NCI-H526 treated with DMSO at 0.1 percent for 48 hours (cell line): ENCODE results near the gene GJD3.

Experiments used
- DNase-seq: peaks from one replicate; lab custom pipeline; 2025; lab: John Stamatoyannopoulos, UW

Gene GJD3

DNA sequence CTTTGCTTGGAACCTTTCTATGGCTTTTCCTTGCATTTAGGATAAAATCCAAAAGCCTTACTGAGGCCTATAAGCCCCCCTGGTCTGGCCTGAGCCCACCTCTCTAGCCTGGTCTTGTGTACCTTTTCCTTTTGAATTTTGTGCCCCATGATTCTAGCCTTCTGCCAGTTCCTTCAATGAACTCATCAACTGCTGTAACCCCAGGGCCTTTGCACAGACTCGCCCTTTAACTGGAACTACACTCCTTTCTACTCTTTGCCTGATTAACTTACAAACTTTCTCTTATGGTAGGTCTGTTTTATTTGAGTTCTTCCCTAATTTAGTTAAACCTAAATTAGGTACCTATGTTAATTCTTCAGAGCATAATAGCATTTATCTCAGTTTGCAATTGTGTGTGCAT, 24.2 kb downstream of the GJD3 start:
- no peak for DNase-seq

DNA sequence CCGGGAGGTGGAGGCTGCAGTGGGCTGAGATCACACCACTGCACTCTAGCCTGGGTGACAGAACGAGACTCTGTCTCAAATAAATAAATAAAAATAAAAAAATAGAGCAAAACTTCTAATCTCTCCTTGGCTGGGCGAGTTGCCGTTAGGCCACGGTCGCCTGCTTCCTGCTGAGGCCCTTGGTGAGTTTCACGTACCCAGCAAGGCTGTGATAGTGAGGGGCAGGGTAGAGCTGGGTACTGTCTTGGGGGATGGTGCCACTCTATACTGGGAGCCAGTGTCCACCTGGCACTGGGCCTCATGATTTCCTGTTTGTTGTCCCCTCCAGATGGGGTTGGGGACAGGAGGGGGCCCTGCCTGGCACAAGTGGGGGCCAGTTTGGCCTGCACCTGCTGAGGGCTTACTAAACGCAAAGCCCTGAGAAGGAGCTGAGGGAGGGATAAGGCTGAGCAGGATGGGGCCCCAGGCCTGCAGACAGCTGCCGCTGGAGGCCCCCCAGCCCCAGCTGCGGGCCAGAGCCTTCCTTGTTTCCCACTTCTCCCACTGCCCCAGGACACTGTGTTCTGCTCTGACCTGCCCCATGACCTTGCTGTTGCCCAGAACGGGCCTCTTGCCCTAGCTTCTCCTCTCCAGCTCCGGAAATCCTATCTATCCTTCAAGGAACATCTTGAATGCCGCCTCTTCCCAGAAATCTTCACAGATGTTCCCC, 25.4 kb downstream of the GJD3 start:
- no peak for DNase-seq

DNA sequence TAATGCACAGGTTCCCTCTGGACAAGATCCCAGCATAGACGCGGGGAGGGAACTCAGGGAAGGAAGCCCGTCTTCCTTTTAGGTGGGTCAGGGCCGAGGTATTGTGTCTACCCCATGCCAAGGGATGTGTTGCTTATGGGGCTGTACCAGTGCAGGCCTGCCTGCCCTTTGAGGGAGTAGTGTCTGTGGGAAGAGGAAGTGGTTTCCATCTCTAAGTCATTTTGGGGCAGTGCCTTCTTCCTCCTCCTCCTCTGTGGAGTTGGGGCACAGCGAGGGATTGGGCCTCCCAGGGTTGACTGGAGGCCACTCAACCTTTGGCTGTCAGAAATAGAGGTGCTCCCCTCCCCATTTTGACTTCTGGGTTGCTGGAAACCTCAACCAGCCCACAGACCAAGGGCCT, 26.5 kb downstream of the GJD3 start:
- no peak for DNase-seq

DNA sequence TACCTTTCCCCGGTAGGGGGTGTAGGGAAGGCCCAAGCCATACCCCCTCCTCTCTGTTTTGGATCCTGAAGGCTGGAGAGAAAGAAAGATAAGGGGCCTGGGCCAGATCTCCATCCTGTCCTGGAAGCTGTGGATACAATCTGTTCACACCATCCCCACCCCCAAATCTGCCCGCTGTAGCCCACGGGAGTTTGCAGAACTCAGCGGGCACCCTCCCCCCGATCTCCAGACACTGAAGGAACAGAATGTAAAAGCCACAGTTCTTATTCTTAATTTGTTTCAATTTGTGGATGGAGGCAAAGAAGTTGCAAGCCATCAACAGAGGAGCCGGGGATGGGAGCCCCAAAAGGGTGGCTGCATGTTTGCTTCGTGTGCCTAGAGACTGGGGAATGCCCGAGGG, 27.2 kb downstream of the GJD3 start:
- DNase-seq = no peak

DNA sequence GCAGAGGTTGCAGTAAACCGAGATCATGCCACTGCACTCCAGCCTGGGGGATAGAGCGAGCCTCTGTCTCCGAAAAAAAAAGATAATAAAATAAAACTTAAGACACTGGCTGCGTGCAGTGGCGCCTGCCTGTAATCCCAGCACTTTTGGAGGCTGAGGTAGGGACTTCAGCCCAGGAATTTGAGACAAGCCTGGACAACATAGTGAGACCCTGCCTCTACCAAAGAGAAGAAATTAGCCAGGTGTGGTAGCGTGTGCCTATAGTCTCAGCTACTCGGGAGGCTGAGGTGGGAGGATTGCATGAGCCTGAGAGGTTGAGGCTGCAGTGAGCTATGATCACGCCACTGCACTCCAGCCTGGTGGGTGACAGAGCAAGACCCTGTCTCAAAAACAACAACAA, 28.9 kb downstream of the GJD3 start:
- no peak for DNase-seq

DNA sequence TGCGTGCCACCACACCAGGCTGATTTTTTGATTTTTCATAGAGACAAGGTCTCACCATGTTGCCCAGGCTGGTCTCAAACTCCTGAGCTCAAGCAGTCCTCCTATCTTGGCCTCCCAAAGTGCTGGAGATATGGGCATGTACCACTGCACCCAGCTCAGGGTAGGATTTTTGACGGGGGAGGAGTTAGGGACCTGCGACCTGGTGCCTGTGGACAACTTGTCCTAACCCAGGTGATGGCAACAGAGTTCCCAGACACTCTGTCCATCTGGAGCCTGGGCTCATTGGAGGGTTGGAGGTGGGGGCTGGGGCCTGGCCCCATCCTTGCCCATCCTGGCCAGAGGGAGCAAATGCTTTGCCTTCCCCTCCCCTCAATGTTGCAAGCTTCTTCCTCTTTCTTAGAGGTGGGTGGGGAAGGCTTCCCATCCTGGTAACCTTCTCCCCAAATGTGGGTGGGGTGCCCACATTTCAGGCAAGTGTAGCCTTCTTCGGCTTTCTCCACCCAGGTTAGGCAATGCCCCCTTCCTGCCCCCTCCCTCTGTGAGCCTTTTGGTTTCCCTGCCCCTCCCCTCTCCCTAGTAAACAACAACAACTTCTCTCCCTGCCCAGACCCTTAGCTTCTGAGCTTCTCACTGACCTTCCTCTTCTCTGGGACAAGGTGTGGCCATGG, 30.6 kb downstream of the GJD3 start:
- no peak for DNase-seq

DNA sequence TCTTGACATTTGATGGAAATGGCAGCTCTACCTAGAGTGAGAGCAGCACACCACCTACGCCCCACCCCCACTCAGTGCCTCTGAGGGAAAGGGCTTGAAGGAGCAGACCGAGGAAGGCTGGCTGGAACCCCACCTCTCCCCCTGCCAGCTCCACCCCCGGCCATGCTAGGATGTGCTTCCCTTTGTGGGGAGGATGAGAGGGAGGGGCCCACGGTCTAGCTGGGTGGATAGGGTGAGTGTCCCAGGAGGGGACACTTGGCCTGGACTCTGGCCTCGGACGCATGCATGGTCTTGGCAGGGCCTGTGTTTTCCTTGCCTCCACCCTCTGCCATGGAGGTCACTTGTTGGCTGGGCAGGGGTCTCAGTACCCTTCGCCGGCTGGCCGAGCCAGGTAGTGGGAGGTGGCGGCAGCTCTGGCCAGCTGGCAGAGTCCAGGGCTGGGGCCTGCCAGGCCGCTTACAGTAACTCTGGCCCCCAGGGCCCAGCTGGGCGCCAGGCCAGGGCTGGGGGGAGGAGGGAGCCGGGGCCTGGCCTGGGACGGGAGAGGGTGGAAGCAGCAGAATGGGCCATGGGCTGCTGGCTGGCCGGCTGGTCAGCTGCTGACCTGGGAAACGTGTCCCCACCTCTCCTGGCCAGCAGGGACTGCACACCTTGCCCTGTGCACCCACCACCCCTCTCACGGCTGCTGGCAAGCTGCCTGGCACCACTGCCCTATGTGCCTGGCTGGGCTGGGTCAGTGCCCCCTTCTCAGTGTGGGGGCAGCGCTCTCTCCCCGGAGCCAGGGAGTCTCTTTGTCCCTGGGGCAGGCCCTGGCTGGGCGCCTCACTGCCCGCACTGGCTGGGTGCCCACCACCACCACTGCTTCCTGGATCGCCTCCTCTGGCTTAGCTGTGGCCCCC, 32.5 kb downstream of the GJD3 start:
- no peak for DNase-seq

DNA sequence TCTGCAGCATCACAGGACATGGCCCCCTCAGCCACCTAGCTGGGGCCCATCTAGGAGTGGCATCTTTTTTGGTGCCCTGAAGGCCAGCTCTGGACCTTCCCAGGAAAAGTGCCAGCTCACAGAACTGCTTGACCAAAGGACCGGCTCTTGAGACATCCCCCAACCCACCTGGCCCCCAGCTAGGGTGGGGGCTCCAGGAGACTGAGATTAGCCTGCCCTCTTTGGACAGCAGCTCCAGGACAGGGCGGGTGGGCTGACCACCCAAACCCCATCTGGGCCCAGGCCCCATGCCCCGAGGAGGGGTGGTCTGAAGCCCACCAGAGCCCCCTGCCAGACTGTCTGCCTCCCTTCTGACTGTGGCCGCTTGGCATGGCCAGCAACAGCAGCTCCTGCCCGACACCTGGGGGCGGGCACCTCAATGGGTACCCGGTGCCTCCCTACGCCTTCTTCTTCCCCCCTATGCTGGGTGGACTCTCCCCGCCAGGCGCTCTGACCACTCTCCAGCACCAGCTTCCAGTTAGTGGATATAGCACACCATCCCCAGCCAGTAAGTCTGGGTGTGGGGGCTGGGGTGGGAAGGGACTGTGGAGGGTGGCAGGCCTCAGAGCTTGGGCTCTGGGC, 33.6 kb downstream of the GJD3 start:
- no peak for DNase-seq

DNA sequence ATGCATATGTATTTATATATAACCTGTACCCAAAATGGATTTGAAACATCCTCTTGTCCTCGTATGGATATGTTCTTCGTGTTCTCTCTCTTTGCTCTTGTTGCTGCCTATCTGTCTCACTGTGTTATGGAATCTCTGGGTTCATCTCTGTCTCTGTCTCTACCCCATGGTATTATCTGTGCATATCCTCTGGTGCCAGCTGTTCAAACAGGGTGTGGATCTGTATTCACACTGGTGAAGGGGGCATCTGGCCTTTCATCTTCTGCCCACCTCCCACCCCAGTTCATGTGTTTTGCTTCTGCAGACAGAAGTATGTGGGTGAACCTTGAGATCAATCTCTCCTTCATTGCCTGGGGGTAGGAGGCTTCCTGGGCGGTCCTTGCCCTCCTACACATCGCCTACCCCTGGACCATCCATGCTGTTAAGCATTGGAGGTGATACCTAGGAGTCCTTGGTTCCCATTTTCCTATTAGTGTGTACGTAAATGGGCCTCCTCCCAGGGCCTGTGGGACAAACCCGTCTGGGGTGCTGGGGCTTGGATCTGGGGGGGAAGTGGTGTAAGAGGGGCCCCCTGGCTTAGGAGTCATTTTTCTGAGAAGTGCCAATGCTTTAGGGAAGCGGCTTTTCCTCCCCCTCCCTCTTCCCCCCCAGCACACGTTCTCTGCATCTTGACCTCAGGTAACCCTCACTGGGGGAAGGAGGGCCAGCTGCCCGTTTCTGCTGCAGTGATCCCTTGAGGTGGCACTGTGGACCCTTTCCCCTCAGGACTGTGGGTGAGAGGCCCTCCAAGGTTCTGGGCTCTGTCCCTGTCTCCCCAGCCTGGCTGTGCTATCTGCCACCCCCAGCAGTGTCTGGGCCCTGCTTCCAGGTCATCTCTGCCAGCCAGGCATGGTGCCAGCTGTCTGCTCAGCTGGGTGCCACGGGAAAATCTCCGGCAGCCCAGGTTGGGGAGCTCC, 34.4 kb downstream of the GJD3 start:
- DNase-seq = no peak

DNA sequence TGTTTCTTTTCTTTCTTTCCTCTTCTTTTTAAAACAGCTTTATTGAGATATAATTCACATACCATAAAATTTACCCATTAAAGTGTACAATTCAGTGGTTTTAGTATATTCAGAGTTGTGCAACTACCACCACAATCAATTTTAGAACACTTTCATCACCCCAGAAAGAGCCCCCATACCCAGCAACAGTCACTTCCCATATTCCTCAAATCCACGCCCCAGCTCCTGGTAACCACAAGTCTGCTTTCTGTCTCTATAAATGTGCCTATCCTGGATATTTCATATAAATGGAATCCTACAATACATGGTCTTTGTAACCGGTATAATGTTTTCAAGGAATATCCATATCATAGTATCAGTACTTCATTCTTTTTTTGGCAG, 36.2 kb downstream of the GJD3 start:
- DNase-seq = no peak

DNA sequence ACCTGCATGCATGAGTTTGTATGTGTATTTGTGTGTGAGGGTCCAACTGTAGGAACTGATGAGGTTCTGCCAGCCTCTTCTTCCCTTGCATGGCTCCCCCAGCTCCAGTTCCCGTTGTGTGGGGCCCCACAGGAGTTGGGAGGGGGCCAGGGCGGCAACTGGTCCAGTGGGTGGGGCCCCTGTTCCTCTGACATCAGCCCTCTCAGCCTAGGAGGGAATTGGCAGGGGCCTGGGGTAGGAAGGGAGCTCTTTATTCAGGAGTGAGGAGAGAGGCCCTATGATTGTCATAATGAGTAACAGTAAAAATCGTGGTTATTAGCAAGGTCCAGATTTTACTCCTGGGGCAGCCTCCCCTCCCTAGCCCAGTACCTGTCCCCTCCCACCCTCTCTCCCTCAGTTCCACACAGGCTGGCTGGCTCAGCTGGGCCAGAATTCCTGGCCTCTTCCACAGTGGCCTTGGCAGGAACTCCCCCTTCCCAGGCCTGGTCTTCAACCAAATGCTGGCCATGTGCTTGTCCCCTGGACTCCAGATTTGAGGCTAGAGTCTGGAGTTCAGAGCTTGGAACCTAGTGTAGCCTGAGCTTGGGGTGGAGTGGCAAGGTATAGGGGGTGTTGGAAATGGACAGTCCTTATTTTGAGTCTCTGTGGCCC, 36.7 kb downstream of the GJD3 start:
- DNase-seq = no peak

DNA sequence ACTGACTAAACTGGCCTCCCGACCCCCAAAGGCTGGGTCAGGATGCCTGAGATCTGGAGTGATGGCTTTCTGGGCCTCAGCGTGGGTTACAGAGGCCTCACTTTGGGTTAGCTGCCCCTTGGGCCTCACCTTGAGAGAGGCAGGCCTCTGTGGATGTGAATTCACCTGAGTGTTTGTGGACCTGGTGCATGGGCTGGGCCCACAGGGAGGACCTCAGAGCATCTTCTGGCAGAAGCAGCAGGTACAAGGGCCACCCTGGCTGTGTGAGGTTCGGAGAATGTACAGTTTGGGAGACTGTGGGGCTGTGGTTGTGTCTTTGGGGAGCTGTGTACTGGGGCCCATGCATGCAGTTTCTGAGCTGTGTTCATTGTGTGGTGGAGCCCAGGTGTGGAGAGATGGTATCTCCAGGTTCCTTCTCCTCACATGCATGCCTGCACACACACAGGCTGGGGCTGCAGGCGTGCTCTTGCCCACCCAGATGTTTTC, 37.2 kb downstream of the GJD3 start:
- DNase-seq = no peak

DNA sequence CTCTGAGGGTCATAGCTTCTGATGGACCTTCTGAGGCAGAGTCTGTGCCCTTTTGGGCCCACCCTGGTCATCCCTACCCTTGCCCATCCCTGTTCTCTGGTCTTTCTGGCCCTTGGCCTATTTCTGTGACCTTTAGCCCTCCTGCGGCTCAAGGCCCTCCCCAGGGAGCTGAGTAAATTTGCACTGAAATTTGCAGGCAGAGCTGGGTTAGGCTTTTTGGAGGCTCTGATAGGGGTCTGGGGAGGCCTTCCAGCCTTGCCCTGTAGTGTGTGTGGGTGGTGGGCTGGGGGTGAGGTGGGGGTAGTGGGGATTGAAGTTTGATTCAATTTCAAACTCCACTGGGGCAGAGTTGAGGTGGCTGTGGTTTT, 37.7 kb downstream of the GJD3 start:
- no peak for DNase-seq

DNA sequence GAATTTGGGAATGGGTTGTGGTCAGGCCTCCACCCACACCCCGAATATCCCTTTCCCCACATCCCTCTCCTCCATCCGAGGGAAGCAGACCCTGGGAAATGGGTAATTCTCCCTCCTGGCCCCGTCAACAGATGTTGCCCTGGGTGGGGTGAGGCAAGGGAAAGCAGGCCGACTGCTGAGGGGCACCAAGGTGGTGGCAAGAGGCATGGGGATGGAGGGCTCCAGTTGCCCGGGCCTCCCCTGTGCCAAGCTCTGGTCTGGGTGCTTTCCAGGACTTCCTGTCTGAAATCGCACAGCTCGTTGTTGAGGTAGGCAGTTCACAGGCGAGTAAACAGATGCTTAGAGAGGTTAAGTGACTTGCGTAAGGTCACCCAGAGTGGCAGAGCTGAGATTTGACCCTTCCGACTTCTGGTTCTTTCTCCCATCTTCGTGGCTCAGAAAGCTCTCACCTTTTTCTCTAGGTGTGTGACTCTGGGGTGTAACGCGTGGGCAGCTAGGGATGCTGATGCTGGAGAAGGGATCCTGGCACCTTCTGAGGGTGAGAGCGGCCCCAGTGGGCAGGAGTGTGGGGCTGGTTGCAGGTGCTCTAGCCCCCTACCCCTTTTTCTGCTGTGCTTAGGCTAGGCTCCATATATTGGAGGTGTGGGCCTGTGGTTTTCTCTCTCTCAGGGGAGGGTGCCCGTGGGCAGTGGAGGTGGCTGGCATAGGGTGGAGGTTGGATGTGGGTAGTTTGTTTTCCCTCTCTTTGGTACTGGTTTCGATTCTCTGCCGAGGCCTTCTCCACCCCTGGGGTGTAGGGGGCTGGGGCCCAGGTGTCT, 38.3 kb downstream of the GJD3 start:
- no peak for DNase-seq

DNA sequence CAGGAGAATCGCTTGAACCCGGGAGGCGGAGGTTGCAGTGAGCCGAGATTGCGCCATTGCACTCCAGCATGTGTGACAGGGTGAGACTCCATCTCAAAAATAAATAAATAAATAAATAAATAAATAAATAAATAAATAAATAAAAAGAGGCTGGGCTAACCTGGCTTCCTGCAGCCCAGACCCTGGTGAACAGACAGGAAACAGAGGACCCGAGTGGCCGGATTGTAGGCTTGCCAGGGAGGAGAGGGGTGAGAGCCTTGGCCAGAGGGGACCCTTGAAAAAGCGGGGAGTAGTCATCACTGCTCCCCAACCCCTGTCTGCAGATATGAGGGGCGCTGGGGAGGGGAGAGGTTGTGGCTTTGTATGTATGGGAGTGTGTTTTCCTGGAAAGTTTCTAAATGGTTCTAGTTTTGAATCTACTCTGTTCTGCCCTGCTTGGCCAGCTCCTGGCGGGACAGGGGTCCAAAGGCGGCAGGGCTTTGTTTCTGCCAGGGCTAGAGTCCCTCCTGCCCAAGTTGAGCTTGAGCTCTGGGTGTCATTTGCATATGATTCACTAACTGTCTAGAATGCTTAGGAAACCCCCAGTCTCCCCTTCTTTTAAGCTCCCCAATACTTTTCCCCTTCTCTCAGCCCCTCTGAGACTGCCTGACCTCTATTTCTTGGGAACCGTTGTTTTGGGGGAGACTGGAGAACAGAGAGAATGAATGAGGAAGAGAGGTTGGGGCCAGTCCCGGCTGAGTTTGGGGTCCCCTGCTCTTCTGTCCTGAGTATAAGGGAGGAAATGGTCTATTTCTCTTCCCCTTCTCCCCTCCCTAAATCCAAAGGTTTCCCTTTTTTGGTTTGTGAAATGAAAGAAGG, 39.2 kb downstream of the GJD3 start:
- no peak for DNase-seq

DNA sequence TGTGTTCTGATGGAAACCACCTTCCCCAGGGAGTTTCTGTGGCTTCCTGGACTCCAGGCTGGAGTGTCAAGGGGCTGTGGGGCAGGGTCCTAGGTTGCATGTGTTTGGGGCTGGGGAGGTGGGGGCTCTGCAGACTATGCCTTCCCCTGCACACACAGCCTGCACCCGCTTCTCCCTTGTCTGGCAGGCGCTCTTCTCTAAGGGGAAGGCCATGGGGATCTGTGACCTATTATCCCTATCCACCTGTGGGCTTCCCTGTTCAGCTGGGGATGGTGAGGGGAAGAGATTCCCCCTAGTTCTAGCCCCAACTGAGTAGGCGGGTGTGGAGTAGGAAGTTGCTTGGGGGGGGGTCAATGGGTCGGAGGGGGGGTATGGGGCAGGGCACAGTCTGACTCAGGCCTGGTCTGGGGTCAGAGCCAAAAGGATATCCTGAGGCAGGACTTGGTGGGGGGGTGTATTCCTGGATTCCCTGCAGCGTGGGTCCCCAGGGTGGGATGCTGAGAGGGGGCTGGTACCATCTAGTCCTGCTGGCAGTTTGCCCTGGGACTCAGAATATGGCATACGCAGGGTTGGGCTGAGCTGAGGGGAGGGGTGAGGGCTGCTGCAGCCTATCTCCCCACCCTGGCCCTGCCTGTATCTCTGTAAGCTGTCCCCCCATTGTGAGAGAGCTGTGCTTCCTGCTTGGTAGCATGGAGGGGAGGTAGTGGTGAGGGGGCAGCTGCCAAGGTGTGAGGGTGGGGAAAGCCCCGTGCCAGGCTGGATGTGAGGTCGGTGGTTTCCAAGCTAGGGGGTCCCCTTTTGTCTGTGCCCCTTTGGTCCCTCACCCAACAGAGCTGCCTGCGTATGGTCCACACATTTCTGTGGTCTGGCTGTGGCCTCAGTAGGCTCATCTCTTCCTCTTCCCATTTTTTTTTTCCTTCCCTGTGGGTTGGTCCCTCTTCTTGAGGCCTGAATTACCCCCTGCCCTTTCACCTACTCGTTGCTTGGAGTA, 40.9 kb downstream of the GJD3 start:
- no peak for DNase-seq
